ENCODE data around the gene PET117. TPM values are rescaled to one million over a fixed set of nuclear protein-coding genes. Genes with fewer than 3 reads are reported as not detected.

Gene PET117
- total RNA-seq, 2 donors from 2014 or later, result 9.1 to 13.2 TPM

- intact Hi-C loops (cut with DNase I), result no loop called here
- Histone ChIP-seq H3K27ac (no peak overlapping the region), H3K36me3 (replicated peaks in 1 of 2; ENCODE audit: insufficient read depth in 1 of 2, low read depth in 2 of 2) (peaks cover 0 to 4% of the 10 kb centered on the region in 2 donors), H3K4me3 (no peak overlapping the region), H3K9me3 (no peaks in the 10 kb centered on the region), H3K27me3 (no peaks in the 10 kb centered on the region), H3K4me1 (no peaks in the 10 kb centered on the region)
- ATAC-seq (no peak), DNase-seq (no peak)
- no peak for TF ChIP-seq POLR2A (IDR thresholded peaks at IDR 0.05)
- TF ChIP-seq, protein P1, sequence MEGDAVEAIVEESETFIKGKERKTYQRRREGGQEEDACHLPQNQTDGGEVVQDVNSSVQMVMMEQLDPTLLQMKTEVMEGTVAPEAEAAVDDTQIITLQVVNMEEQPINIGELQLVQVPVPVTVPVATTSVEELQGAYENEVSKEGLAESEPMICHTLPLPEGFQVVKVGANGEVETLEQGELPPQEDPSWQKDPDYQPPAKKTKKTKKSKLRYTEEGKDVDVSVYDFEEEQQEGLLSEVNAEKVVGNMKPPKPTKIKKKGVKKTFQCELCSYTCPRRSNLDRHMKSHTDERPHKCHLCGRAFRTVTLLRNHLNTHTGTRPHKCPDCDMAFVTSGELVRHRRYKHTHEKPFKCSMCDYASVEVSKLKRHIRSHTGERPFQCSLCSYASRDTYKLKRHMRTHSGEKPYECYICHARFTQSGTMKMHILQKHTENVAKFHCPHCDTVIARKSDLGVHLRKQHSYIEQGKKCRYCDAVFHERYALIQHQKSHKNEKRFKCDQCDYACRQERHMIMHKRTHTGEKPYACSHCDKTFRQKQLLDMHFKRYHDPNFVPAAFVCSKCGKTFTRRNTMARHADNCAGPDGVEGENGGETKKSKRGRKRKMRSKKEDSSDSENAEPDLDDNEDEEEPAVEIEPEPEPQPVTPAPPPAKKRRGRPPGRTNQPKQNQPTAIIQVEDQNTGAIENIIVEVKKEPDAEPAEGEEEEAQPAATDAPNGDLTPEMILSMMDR (IDR thresholded peaks at IDR 0.05), result no peak
- WGBS, 2 donors, result 64 to 100% methylated on average over 1 of the region's 1 CpG
Measured at GRCh38 chr20:18191306-18191705, 53.6 kb downstream of the PET117 start.

Small RNA genes lying within 50 kb of the gene (small RNA-seq; reads per million reads assigned to genes)
- gene RF00019 (not detected), gene RNU7-137P (not detected)

Other genes with a start within 250 kb of the PET117 start
- 10 to 100 TPM; 61.3 to 84.3 TPM for gene SNX5, start 169.1 kb upstream of the PET117 start, total RNA-seq
- 1 to 10 TPM; 3.0 to 6.5 TPM for gene MGME1, start 168.8 kb upstream of the PET117 start, total RNA-seq
- 10 to 100 TPM in 1 of 2 donors, 1 to 10 TPM in 1; 3.6 to 15.8 TPM for gene OVOL2, start 79.9 kb upstream of the PET117 start, total RNA-seq
- 1 to 10 TPM; 7.9 to 8.8 TPM for gene KAT14, start within 50 bp of the PET117 start, total RNA-seq
- gene ZNF133, start 150.7 kb downstream of the PET117 start, total RNA-seq, result 10 to 100 TPM; 10.9 to 22.7 TPM